WI38 (cell line): ENCODE measurements around the gene PRDM7.

ENCODE experiments used
- H3K4me3 ChIP-seq: 2 replicates; pipeline ENCODE4 v1.5.1; 2011; ENCODE audit warnings: low read depth, mild to moderate bottlenecking, control low read depth, low read length
- CTCF ChIP-seq: IDR thresholded peaks from 2 replicates; pipeline ENCODE4 v1.5.1; 2012; ENCODE audit warnings: low read depth, mild to moderate bottlenecking, control low read depth, low read length

Gene PRDM7

GRCh38 chr16:90048737-90049330 is 28.3 kb downstream of the PRDM7 start:
- no peak for TF ChIP-seq CTCF
- no peak overlapping the region for H3K4me3 ChIP-seq

GRCh38 chr16:90048347-90048722 is 28.8 kb downstream of the PRDM7 start:
- H3K4me3 ChIP-seq: no peak overlapping the region

GRCh38 chr16:90047714-90048346 is 29.3 kb downstream of the PRDM7 start:
- peak overlapping the region; percentile 29; the same call in 1 of the 2 replicates for H3K4me3 ChIP-seq
- TF ChIP-seq CTCF: no peak

More at GRCh38 chr16:90048347-90048722, 28.8 kb downstream of the PRDM7 start:
- TF ChIP-seq CTCF: no peak

GRCh38 chr16:90046971-90047713 is 30.0 kb downstream of the PRDM7 start:
- no peak for TF ChIP-seq CTCF
- peak overlapping the region; percentile 29 for H3K4me3 ChIP-seq

- no peak for TF ChIP-seq CTCF
- no peak overlapping the region for H3K4me3 ChIP-seq
Measured at GRCh38 chr16:90046122-90046970, 30.8 kb downstream of the PRDM7 start.

- no peak overlapping the region for H3K4me3 ChIP-seq
- no peak for TF ChIP-seq CTCF
Measured at GRCh38 chr16:90044111-90044551, 33.0 kb downstream of the PRDM7 start.
